ENCODE data around the gene AHCTF1. TPM values are rescaled to one million over a fixed set of nuclear protein-coding genes. Genes with fewer than 3 reads are reported as not detected.

The AHCTF1 gene
- total and polyA plus RNA-seq, 12 donors = 10.0 to 42.6 (median 27.9) TPM

DNA sequence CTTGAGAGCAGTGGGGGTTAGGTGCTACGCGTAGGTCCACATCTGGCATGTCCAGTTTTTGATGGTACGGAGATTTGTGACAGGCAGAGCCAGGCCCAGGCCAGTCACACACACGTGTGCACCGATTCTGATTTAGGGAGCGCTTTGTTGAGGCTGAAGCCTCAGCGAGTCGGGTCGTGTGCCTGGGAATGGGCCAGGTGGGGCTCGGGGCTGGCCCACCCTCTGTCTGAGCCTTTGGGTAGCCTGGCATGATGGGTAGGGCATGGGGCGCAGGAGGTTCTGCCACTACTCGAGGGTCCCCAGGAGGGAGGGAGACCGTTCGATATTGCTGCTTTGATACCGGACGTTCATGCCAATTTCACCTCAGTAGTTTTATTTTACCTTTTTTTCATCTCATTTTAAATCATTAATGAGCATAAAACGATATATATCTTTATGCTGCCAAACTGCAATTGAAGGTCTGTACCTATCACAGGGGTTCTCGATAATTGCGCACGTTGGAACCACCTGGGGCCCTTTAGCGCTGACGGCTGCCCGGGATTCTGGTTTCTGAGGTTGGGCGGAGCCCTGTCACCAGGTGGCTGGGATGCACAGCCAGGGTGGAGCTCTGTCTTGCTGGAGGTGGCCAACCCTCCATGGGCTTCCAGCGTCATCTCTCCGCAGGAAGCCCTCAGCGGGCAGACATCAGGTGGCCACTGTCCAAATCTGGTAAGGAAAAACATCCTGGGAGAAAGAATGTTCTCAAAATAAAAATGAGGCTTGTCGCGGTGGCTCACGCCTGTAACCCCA lies 135.6 kb downstream of the AHCTF1 start:
- Histone ChIP-seq H3K4me3 (no peak overlapping the region), H3K27me3 (no peaks in the 10 kb centered on the region), H3K27ac (no peak overlapping the region), H3K36me3 (replicated peaks in 1 of 2) (no peaks in the 10 kb centered on the region), H3K4me1 (replicated peaks in 1 of 2) (no peaks in the 10 kb centered on the region), H3K9me3 (replicated peaks in 1 of 3) (no peaks in the 10 kb centered on the region)
- intact Hi-C loops (cut with DNase I) = no loop called here
- TF ChIP-seq, protein P1, sequence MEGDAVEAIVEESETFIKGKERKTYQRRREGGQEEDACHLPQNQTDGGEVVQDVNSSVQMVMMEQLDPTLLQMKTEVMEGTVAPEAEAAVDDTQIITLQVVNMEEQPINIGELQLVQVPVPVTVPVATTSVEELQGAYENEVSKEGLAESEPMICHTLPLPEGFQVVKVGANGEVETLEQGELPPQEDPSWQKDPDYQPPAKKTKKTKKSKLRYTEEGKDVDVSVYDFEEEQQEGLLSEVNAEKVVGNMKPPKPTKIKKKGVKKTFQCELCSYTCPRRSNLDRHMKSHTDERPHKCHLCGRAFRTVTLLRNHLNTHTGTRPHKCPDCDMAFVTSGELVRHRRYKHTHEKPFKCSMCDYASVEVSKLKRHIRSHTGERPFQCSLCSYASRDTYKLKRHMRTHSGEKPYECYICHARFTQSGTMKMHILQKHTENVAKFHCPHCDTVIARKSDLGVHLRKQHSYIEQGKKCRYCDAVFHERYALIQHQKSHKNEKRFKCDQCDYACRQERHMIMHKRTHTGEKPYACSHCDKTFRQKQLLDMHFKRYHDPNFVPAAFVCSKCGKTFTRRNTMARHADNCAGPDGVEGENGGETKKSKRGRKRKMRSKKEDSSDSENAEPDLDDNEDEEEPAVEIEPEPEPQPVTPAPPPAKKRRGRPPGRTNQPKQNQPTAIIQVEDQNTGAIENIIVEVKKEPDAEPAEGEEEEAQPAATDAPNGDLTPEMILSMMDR (IDR thresholded peaks at IDR 0.05) = no peak
- 87 to 91% (median 90%) methylated on average over 24 to 30 of the region's 30 CpGs for WGBS, 4 donors
- no peak for DNase-seq

DNA sequence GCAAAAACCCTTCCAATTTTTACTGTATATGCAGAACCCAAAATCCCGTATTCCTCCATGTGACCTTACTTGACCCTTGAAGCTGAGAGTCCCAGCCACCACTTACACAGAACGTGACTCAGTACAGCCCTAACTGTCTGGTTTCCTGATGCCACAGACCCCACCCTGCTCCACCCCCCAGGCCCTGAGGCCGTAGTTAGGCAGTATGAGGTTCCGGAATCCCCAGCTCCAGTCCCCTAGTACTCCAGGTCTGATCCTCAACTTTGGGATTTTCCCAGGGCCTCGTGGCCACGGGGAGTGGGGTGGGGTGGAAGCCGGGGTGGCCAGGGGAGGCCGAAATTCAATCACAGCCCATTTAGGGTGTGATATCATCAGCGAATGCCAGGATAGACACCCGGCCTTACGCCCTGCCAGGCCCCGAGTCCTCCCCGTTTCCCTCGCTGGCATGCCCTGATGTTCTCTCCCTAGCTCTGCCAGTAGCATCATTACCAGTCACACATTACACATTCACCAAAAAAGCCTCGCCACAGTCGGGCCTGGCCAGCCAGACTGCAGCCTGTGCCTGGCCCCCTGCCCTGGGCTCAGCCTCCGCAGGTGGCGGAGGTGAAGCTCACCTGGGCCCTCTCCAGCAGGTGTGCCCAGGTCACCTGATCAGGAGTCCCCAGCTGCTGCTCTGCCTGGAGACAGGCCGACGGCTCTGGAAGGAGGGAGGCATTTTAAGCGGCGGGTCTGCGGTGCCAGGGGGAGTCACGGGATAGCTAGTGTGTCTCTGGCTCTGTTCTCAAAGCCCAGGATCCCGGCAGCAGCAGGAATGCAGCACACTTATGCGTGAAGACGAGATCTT lies 136.7 kb downstream of the AHCTF1 start:
- intact Hi-C loops (cut with DNase I) = no loop called here
- Histone ChIP-seq H3K27me3 (no peaks in the 10 kb centered on the region), H3K4me3 (no peak overlapping the region), H3K27ac (no peak overlapping the region), H3K36me3 (replicated peaks in 1 of 2) (no peaks in the 10 kb centered on the region), H3K9me3 (replicated peaks in 1 of 3) (no peaks in the 10 kb centered on the region), H3K4me1 (replicated peaks in 1 of 2) (no peaks in the 10 kb centered on the region)
- DNase-seq = no peak
- 75 to 80% (median 77%) methylated on average over 17 to 27 of the region's 27 CpGs for WGBS, 4 donors
- TF ChIP-seq POLR2A (IDR thresholded peaks at IDR 0.05) = no peak
- TF ChIP-seq, protein P1 (IDR thresholded peaks at IDR 0.05) = no peak

DNA sequence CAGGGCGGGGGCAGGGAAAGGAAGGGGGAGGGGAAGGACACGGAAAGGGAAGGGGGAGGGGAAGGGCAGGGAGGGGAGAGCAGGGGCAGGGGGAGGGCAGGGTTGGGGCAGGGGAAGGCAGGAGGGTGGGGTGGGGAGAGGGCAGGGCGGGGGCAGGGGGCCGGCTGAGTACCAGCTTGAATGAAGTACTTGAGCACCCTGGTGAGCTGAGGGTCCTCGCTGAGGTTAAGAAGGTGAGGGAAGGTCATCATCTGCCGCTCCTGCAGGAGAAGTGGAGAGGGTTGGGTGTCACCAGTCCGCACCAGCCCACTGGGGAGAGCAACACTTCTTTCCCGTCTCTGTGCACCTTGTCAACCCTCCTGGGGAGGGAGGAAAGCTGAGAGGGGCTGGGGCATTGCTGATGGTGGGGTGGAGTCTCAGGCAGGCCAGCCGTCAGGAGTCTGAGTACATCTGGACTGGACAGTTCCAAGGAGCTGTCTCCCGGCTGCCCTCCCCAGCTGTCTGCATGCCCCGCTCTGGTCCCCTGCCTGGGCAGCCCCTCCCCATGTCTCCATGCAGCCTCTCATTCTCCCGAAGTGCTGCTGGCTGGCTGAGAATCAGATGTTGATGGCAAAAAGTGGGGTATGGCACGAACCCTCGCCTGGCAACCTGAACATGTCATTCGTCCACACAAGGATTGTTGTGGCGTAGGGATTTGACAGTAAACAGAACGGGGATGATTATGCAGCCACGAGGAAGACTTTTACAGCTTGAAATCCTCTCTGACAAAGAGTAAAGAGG lies 137.5 kb downstream of the AHCTF1 start:
- DNase-seq = no peak
- Histone ChIP-seq H3K36me3 (replicated peaks in 1 of 2) (no peaks in the 10 kb centered on the region), H3K4me1 (replicated peaks in 1 of 2) (peaks cover 0 to under 1% of the 10 kb centered on the region in 2 donors), H3K4me3 (no peak overlapping the region), H3K27me3 (no peaks in the 10 kb centered on the region), H3K27ac (no peak overlapping the region), H3K9me3 (replicated peaks in 1 of 3) (no peaks in the 10 kb centered on the region)
- no peak for TF ChIP-seq POLR2A (IDR thresholded peaks at IDR 0.05)
- TF ChIP-seq, protein P1 (IDR thresholded peaks at IDR 0.05) = no peak
- WGBS, 4 donors = 41 to 54% (median 48%) methylated on average over 13 to 18 of the region's 18 CpGs
- intact Hi-C loops (cut with DNase I) = no loop called here

All from adrenal gland (tissue), 12 donors.